NCI-H345 treated with DMSO at 0.1 percent for 48 hours (cell line): ENCODE measurements around the gene PITPNC1.
A peak's percentile ranks its signal among the peaks of the same experiment; 100 is the strongest.
"Not testable (repeated sequence)": the region's sequence is repeated elsewhere in the genome, so short reads cannot be mapped to it uniquely, and the experiment has no call there.

ENCODE experiments used
- DNase-seq: peaks from one replicate; lab custom pipeline; 2025; ENCODE audit not compliant: unreplicated experiment; lab: John Stamatoyannopoulos, UW

Gene PITPNC1

DNA sequence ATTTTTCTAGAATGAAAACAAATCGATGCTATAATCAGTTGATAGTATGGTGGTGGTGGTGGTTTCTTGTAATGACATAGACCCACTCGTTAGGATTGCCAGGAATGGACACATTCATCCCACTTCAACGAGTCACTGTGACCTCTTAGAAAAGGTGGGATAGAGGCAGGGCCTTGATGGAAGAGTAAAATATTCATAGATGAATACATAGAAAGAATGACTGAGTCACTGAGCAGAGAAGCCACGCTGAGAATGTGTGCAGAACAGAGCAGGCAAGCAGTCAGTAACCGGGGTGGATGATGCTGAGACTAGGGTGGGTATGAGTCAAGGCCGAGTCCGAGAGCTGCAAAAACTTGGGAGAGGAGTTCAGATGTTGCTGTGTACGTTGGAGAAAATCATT is 129.9 kb downstream of the PITPNC1 start:
- DNase-seq: no peak

DNA sequence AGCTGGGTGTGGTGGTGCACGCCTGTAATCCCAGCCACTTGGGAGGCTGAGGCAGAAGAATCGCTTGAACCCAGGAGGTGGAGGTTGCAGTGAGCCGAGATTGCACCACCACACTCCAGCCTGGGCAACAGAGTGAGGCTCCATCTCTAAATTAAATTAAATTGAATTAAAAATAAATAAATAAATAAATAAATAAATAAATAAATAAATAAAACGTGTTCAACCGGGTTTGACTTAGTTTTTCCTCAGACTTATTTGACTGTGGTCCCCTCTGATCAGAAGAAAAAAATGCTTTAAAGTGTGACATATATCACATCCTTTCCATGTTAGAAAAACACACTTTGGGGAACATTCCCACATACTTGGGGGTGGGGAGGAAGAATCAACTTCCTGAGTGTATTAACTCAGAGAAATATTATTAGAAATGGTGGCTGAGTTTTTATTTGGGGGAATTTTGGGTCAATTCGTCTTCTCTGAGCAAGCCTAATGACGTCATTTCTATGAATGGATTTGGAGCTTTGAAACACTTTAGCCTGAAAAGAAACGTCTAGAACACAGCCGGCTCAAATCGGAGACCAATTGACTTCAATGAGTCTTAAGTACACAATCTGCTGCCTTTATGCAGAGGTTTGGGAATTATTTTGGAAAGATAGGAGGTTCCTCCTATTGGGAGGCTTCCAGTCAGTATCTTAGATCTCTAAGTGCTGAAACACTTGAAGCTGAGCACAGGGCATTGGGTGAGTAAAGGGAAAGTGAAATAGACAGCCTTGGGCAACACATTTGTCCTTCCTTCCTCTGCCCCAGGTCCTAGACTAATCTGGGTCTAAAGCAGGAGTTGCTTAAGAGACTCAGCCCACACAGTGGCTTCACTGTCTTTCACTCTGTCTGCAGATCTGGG is 132.6 kb downstream of the PITPNC1 start:
- no peak for DNase-seq

DNA sequence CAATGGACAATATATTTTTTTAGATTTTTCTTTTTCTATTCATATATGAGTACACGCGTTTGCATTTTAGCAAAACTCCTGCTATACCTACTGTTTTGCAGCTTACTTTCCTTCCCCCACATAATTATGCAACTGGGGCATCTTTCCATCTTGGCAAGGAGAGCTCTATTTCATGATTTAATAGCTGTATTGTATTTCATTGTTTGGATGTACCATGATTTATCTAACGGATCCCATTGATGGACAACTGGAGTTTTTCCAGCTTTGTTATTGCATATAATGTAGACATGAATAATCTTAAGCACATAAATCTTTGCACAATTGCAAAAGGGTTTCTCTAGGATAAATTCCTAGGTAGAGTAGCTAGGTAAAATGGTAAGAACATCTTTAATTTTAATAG is 133.9 kb downstream of the PITPNC1 start:
- no peak for DNase-seq

DNA sequence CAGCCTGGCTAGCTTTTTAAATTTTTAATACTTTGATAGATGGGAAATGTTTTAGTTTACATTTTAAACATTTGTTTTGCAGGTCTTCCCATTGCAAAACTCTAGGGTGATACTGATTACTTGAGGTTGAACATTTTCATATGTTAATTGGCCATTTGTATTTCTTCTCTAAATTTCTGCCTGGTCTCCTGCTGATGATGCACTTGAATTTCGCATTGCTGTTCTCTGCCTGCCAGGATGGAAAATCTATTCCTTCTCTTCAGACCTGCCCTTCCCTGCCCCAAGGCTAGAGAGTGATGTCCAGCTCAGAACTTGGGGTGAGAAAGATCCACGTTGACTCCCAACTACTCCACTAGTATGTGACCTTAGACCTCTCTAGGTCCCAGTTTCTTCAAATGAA is 134.7 kb downstream of the PITPNC1 start:
- no peak for DNase-seq

DNA sequence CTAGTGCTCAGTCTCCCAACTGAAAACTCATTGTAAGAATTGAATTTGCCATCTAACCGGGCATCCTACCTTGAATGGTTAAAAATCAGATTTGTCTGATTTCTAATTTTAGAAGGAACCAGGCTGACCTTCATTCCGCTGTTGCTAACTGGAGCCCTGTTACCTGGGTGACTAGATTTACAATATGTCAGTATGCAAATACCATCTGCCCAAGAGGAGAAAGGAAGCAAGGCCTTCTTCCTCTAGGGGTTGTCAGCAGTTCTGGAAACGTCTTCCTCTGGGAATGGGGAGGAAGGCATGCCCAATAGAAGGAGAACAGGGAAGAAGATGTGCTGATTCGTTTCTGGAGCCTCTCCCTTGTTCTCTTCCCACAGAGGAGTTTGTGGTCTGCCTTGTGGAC is 137.9 kb downstream of the PITPNC1 start:
- no peak for DNase-seq

DNA sequence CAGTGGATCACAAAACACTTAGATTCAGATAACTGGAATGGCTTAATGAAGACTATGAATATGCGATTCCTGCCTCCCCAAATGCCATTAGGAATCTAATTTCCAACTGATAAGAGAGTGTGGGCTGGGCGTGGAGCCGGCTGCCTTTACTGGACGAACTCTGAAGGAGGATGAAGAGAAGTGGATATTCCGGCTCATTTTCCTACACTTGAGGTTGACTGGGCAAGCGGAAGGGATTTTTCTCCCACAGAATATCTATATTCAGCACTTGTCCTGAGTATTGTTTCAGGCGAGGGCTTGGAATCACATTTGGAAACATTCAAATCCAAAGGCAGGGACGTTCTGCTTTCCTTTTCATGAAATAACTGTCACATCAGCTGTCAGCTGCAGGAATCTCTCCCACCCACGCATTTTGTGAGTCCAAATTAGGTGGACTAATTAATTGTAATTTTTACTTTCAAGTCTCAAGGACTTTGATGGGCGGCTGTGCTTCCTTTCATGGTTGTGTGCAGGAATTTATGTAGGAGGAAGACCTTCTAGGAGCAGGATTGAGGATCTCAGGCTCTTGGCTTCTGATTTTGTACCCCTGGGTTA is 138.5 kb downstream of the PITPNC1 start:
- no peak for DNase-seq

DNA sequence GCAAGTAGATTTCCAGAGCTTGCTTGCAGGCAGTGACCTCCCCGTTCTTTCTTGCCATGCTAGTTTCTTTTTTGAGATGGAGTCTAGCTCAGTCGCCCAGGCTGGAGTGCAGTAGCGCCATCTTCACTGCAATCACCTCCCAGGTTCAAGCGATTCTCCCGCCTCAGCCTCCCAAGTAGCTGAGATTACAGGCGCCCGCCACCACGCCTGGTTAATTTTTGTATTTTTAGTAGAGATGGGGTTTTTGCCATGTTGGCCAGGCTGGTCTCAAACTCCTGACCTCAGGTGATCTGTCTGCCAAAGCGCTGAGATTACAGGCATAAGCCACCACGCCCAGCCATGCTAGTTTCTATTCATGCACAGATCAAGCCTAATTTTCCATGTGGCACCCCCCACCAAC is 139.5 kb downstream of the PITPNC1 start:
- not testable (repeated sequence) for DNase-seq

DNA sequence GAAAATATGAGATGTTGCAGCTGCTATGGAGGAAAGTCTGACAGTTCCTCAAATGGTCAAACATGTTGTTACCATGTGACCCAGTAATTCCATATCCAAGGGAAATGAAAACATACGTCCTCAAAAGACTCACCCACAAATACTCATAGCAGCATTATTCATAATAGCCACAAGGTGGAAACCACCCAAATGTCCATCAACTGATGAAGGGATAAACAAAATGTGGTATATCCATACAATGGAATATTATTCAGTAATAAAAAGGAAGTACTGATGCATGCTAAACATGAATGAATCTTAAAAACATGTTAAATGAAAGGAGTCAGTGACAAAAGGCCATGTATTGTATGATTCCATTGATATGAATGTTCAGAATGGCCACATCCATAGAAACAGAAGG is 140.2 kb downstream of the PITPNC1 start:
- no peak for DNase-seq

DNA sequence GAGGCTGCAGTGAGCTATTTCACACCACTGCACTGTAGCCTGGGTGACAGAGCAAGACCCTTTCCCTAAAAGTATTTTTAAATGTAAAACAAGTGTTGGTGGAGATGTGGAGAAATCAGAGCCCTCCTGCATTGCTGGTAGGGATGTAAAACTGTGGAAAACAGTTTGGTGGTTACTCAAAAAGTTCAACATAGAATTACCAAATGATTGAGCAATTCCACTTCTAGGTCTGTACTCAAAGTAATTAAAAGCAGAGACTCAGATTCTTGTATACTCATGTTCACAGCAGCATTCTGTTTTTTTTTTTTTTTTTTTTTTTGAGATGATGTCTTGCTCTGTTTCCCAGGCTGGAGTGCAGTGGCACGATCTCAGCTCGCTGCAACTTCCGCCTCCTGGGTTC is 141.8 kb downstream of the PITPNC1 start:
- DNase-seq: no peak

DNA sequence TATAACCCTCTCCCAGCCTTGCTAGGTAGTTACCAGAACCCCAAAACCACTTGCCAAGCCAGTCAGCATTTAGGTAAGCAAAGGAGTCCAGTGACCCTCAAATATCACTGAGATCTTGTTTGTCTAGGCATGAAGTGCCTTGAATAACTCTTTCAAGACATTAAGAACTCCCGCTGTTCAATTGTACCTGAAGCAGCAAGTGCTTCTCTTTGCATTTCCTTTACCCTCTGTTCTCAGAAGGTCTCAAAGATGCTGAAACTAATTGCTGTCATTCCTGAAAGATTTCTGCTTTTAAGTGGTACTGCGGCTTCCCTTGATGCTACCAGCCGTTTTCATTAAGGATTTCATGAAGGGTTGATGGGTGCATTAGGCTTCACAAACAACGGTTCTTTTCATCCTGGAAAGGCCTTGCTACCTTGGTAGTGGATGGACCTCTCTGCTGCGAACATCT is 142.7 kb downstream of the PITPNC1 start:
- no peak for DNase-seq

DNA sequence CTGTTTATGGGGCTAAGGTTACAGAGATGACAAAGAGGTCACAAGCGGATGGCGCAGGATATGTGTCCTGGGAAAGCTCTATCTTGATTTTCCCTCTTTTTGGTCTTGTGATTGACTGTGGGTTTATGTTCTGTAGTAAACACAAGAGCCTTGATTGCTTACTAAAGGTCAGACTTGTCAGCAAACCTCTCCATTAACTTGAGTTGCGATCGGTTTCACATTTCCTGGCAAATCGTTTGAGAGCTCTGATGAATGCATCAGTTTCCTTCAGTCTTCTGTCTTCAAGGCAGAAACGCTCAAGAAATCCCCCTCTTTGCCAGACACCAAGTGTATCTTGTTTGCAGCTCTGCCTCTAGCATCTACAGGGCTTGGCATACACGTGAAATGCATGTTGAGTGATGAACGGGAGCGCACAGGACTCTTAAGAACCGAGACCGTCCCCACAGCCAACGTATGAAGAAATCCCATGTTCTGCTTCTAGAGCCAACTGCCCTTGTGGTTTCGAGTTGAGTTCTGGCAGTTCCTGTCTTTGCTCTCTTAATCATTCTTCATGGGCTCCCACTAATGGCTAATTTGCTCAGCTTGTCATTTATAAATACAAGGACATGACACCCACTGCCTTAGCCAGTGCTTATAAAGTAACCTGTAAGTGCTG is 143.3 kb downstream of the PITPNC1 start:
- no peak for DNase-seq

DNA sequence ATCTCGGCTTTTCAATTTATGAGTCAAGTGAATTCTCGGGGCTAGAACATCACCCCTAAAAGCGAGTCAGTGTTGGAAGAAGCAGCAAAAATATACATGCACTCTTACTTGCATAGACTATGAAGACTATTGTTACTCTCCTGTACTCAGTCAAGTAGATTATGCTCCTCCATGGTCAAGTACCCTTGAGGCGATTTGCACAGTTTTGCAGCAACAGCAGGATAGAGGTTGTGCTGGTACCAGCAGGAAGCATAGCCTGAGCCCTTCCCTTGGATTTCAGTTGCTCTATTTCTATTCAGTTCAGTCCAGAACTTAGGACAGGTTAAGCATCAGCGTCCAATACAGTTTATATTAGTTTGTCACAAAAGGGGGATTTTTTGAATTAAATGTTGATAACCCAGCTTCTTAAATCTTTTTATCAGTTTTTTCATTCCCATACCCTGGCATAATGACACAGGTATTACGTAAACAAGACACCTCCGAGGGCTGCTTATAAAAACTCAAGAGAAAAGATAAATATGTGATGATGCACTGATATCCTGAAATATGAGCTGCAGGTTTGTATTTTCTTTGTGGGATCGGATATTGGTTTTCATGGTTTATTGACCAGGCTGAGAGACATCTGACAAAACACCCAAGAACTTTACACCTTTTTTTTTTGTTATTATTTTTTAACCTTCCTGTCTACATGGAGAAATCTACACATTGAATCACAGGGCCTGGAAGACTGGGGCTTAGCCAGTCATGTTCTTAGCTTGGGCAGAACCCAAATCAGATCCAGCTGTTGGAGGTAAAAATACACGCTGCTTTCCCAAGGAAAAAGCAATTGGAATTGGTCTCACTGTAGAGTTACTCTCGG is 144.1 kb downstream of the PITPNC1 start:
- DNase-seq: peak; percentile 4

DNA sequence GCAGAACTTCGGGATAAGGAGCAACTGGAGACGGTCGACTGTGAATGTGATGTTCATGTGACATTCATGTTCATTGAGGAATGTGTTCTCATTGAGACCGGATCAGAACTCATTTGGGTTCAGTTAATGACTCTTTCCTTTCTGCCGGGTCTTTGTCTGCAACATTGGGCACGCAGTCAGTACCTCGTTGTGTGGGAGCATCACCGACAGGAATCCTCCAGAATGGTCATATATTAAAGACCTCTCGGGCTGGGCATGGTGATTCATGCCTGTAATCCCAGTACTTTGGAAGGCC is 144.6 kb downstream of the PITPNC1 start:
- no peak for DNase-seq

DNA sequence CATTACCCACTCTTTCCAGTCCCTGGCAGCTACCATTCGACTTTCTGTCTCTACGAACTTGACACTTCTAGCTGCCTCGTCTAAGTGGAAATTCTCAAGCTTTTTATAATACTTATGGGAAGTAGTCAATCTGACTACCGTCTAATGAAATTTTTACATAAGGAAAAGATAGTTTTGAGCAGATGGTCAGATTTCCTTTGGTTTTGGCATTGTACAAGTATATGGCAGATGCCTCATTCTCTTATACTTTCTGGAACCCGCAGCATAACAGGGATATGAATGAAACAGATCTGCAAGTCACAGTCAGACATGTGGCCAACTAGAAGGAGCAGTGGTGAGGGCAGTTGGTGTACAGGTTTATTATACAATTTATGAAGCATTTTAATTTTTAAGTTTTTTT is 146.0 kb downstream of the PITPNC1 start:
- DNase-seq: no peak

DNA sequence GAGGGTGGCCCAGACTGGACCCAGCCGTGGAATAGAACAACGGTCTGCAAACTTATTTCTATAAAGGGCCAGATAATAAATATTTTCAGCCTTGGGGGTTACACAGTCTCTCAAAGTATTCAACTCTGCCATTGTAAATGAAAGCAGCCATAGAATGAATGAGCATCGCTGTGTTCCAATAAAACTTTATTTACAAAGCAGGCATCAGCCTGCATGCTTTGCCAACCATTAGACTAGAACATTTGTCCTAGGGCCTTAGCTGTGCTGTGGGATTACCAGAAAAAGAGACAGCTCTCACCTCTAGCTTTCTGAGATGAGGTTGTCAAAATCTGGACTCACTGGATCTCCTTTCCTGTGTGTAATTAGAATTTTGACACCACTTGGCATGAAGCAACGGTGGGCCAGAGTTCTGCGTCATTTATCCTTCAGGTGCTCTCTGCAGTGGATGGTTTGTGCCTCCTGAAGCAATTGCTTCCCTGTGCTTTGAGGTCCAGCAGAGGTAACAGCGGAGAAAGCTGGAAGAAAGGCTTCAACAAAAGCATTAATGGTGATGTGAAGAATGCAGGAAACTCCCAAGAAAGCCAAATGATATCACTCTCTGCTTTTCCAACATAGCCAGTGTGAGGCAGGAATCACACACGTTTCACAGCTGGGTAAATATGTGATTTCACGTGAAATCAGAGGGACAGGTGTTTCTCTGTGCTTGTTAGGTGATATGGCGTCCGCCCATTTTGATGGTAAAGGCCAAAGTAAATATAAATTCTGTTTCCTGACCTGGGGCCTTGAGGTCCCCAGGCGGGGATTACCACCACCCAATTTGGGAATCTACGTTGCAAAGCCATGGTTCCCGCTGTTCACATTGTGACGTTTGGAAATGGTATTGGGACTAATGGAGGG is 148.4 kb downstream of the PITPNC1 start:
- no peak for DNase-seq

DNA sequence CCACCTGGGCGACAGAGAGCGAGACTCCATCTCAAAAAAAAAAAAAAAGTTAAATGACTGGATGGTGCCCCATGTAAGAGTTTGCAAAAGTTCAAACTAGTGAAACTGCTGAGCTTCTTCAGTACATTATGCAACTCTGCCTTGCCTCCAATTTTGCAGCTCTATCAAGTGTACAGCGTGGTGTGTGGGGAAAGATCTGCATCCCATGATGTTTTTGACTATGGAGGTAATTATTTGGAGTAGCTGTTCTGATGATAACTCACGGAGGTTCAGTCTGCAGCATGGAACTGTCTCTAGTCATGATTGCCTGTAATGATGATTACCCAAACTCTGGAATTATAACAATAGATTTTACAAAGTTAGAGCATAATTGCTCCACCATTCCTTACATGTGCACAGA is 149.6 kb downstream of the PITPNC1 start:
- no peak for DNase-seq

DNA sequence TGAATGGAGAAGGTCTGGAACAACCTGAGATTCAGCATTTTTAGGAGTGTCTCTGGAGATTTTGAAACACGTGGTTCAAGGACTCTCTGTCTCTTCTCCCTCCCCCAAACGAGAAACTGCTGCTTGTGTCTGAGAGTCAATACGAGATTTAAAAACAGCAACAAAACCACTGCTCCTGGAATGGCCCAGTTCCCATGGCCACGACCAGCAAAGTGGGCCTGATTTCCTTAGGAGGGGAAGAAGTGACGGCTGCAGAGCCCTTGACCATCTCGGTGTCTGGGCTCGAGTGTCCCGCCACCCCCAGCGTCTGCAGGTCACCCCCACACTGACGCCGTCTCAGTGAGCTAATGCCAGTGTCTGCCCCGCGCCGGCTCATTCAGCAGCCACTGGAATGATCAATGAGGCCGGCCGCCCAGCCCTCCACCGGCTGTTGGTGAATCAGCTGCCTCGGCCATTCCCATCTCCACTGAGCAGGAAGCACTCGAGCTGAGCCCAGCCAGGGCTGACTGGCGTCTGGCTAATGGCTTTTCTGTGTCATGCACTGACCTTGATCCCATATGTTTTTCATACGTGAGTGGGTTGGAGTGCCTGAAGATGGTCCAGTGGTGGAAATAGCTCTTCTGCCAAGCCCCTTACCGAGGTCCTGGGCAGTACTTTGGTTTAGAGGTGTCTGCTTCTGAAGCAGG is 151.8 kb downstream of the PITPNC1 start:
- DNase-seq: no peak

DNA sequence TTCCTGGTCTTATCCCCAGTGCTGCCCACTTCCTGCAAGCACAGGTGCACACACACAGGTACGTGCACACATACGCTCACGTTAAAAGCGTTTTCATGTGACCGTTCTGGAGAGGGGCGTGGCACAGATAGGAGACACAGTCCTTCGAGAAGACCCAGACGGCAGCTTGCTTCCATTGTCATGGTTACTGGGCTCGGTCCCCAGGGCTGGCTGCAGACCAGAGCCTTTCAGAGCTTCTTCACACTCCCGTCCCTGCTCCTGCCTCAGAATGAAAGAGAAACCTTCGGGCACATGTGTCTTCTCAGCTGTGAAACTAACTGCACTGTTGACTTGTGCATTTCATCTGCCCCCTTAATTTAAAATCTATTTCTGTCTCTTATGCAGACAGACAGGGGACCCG is 154.2 kb downstream of the PITPNC1 start:
- no peak for DNase-seq

DNA sequence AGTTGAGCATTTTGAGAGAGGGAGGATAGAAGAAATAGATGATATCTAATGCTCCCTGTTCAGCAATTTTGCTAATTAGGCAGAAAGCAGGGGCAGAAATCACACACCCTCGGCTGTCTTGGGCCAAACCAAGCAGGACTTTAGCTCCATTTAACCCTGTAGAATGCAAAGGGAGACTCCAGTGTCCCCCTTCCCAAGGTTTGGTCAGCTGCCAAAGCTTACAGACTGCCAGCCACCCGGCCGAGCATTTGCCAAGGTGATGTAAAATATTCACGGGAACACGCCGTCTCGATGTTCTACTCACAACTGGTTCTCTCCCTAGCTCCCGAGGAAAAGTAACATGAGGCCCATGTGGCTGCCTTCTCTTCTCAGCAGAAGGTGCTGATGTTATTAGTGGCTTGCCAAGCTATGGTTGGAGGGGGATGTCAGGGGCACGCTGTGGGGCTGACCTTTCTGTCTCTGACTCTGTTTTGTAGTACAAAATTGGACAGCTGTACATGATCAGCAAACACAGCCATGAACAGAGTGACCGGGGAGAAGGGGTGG is 155.3 kb downstream of the PITPNC1 start:
- DNase-seq: no peak

DNA sequence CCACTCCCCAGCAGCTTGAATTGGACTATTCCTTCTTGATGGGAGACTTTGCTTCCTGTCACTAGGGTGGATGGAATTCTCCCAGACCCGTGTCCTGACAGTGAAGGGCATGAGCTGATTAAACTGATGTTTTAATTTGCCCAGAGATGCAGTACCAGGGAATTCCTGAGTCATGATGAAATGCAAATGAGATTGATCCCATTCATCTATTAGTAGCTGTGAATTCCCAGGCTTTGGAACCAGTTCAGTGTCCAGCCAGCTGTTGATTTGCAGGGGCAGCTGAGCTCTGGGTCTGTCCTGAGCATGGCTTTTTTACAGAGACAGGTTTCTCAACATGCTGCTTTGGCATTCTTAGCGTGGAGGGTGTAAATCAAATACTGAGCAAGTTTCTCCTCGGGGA is 157.9 kb downstream of the PITPNC1 start:
- no peak for DNase-seq
